ENCODE data around the gene ATP8B2.

The ATP8B2 gene

DNA sequence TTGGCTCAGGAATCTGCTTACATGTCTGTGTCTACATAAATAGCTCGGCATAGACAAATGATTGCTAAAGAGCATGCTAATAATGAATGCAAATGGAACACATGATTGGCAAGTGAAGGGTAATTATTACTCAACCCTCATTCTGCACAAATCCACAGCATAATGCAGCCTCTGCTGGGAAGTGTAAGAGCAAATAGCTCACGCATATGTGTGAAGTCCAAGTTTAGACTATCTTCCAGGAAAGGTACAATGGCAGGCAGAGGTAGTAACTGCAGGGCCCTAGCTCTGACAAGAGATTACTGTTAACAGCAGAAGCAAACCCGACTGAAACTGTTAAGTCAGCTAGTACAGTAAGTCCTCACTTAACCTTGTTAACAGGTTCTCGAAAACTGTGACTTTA is 72.8 kb downstream of the ATP8B2 start:
- DNase-seq (ENCODE audit: low spot score) = no peak

DNA sequence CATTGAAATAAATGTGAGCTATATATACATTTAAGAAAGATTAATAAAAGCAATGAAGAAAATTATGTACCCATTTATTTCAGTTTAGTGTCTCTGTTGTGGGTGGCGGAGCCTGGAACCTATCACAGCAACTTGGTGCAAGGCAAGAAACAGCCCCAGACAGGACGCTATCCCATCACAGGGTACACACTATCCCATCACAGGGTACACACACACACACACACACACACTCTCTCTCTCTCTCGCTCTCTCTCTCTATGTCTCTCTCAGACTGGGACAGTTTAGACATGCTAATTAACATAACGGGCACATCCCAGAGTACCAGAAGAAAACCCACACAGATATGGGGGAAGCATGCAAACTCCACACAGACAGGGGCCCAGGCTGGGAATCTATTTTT is 73.4 kb downstream of the ATP8B2 start:
- DNase-seq (ENCODE audit: low spot score) = no peak

DNA sequence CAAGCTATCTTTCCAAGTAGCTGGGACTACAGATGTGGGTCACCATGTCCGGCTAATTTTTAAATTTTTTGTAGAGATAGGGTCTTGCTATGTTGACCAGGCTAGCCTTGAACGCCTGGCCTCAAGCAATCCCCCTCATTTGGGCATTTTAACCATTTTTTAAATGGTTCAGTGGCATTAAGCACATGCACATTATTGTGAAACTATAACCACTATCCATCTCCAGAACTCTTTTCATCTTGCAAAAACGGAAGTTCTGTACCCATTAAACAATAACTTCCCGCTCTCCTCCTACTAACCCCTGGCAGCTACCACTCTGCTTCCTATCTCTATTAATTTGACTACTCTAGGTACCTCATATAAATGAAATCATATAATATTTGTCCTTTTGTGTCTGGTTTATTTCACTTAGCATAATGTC is 75.1 kb downstream of the ATP8B2 start:
- DNase-seq (ENCODE audit: low spot score) = no peak
